Ascending aorta (tissue), 2 donors: ENCODE measurements around the gene FAM83C. TPM values are rescaled to one million over a fixed set of nuclear protein-coding genes. Genes with fewer than 3 reads are reported as not detected.

Experiments used
- DNase-seq, 2 donors: peaks; one replicate each; pipeline ENCODE4 v3.0.0-alpha.2; 2019; ENCODE audit warnings: low spot score in 2 of 2
- H3K27ac ChIP-seq, 2 donors: fragments of 200-600 bp; sonication (generic); one replicate each; pipeline ENCODE4 v1.5.1; 2016 to 2017; ENCODE audit warnings: mild to moderate bottlenecking in 1 of 2
- H3K27me3 ChIP-seq: fragments of 200-600 bp; sonication (generic); one replicate; pipeline ENCODE4 v1.5.1; 2017
- H3K36me3 ChIP-seq, 2 donors: fragments of 200-600 bp; sonication (generic); one replicate each; pipeline ENCODE4 v1.5.1; 2016
- H3K4me1 ChIP-seq, 2 donors: fragments of 200-600 bp; sonication (generic); one replicate each; pipeline ENCODE4 v1.5.1; 2016 to 2017; ENCODE audit warnings: mild to moderate bottlenecking in 1 of 2
- H3K4me3 ChIP-seq, 2 donors: fragments of 200-600 bp; sonication (generic); one replicate each; pipeline ENCODE4 v1.5.1; 2016 to 2017; ENCODE audit warnings: mild to moderate bottlenecking in 1 of 2
- H3K9me3 ChIP-seq, 2 donors: fragments of 200-600 bp; sonication (generic); one replicate each; pipeline ENCODE4 v1.5.1; 2016
- CTCF ChIP-seq, 3 experiments: fragments of 200-600 bp in 2 of 3; fragments of 450-650 bp in 1 of 3; sonication (generic) in 2 of 3; IDR thresholded peaks; one replicate each; pipeline ENCODE4 v1.5.1; 2016 to 2019; ENCODE audit warnings: antibody characterized with exemption in 3 of 3, mild to moderate bottlenecking in 1 of 3, moderate library complexity in 1 of 3
- intact Hi-C: fragments of 100-400 bp; cut with DNase I; formaldehyde crosslinking; loops from one replicate; pipeline ENCODE4 v1.15.1; 2023
- total RNA-seq: library from RNA; depleted of rRNA; stranded (reverse); fragments of >200 nt; gene quantifications from one replicate; pipeline ENCODE4 v1.1.0, GENCODE V29; 2016

Gene FAM83C
- total RNA-seq: not detected

GRCh38 chr20:35291654-35292503, at the start of gene FAM83C:
TSS of gene FAM83C (minus strand) at chr20:35292425. CDS start at chr20:35292304, 121 bp downstream.
- Histone ChIP-seq H3K27me3 (no peaks in the 10 kb centered on the region), H3K9me3 (no peaks in the 10 kb centered on the region)
- TF ChIP-seq CTCF (IDR thresholded peaks at IDR 0.05): no peak

GRCh38 chr20:35341366-35342028, 49.3 kb upstream of the FAM83C start:
- Histone ChIP-seq H3K27ac (no peak overlapping the region), H3K36me3 (peaks cover 15 to 28% of the 10 kb centered on the region in 2 donors), H3K4me3 (no peak overlapping the region), H3K4me1 (no peaks in the 10 kb centered on the region), H3K9me3 (no peaks in the 10 kb centered on the region), H3K27me3 (no peaks in the 10 kb centered on the region)
- DNase-seq: no peak
- TF ChIP-seq CTCF (IDR thresholded peaks at IDR 0.05): no peak
- intact Hi-C loops: no loop called here

More at GRCh38 chr20:35291654-35292503, at the start of gene FAM83C:
- Histone ChIP-seq H3K4me3 (no peak within 1 kb of the TSS), H3K27ac (no peak within 1 kb of the TSS), H3K4me1 (no peaks in the 10 kb centered on the region), H3K36me3 (no peaks in the 10 kb centered on the region)
- intact Hi-C loops: no loop called here
- no peak for DNase-seq

GRCh38 chr20:35340436-35340835, 48.2 kb upstream of the FAM83C start:
- DNase-seq: no peak
- no peaks in the 10 kb centered on the region for H3K4me1 ChIP-seq
- H3K27ac ChIP-seq: no peak overlapping the region
- no peaks in the 10 kb centered on the region for H3K9me3 ChIP-seq
- H3K36me3 ChIP-seq: peaks cover 7 to 18% of the 10 kb centered on the region in 2 donors
- H3K4me3 ChIP-seq: no peak overlapping the region
- no peak for TF ChIP-seq CTCF (IDR thresholded peaks at IDR 0.05)
- H3K27me3 ChIP-seq: no peaks in the 10 kb centered on the region
- intact Hi-C loops: no loop called here

GRCh38 chr20:35339636-35340035, 47.4 kb upstream of the FAM83C start:
- no peak for TF ChIP-seq CTCF (IDR thresholded peaks at IDR 0.05)
- no peaks in the 10 kb centered on the region for H3K4me1 ChIP-seq
- H3K9me3 ChIP-seq: no peaks in the 10 kb centered on the region
- no peak for DNase-seq
- H3K4me3 ChIP-seq: no peak overlapping the region
- H3K36me3 ChIP-seq: peaks cover 3 to 11% of the 10 kb centered on the region in 2 donors
- no peak overlapping the region for H3K27ac ChIP-seq
- intact Hi-C loops: no loop called here
- H3K27me3 ChIP-seq: no peaks in the 10 kb centered on the region

- H3K9me3 ChIP-seq: no peaks in the 10 kb centered on the region
- no peak overlapping the region for H3K27ac ChIP-seq
- no peaks in the 10 kb centered on the region for H3K4me1 ChIP-seq
- no peak overlapping the region for H3K4me3 ChIP-seq
- no peaks in the 10 kb centered on the region for H3K27me3 ChIP-seq
- DNase-seq: no peak
- no peak for TF ChIP-seq CTCF (IDR thresholded peaks at IDR 0.05)
- peaks cover 0 to 6% of the 10 kb centered on the region in 2 donors for H3K36me3 ChIP-seq
- intact Hi-C loops: no loop called here
Observed at GRCh38 chr20:35339007-35339406, 46.8 kb upstream of the FAM83C start.
